Colon (tissue), 2 donors: ENCODE measurements around the gene GAMT.

Experiments
- FAIRE-seq: peaks from 2 replicates; lab custom pipeline; 2012; peaks lifted over from hg19 to GRCh38; lab: Jason Lieb, UNC
- donor health status: control.
- donor health status: control.

GAMT gene

GRCh38 chr19:1418496-1418775 is 17.1 kb upstream of the GAMT start:
- FAIRE-seq, result no peak

GRCh38 chr19:1417681-1418495 is 16.5 kb upstream of the GAMT start:
- FAIRE-seq, result no peak

DNA sequence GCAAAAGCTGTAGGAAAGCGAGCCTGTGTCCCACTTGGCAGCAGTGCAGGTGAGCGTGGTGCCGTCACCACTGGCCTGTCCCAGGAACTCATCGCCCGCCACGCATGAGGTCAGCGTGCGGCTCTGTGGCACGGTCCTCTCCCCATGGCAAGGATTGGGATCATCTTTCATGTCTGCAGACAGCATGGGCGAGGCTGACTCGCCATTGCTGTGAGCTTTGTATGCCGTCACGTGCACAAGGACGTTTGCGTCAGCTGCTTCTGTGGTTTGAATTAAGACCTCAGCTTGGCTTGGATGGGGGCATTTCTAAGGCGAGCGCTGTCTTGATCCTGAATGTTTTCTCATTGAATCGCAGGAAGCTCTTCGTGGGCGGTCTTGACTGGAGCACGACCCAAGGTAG is 15.8 kb upstream of the GAMT start:
- no peak for FAIRE-seq

GRCh38 chr19:1416014-1416841 is 14.9 kb upstream of the GAMT start:
- no peak for FAIRE-seq

DNA sequence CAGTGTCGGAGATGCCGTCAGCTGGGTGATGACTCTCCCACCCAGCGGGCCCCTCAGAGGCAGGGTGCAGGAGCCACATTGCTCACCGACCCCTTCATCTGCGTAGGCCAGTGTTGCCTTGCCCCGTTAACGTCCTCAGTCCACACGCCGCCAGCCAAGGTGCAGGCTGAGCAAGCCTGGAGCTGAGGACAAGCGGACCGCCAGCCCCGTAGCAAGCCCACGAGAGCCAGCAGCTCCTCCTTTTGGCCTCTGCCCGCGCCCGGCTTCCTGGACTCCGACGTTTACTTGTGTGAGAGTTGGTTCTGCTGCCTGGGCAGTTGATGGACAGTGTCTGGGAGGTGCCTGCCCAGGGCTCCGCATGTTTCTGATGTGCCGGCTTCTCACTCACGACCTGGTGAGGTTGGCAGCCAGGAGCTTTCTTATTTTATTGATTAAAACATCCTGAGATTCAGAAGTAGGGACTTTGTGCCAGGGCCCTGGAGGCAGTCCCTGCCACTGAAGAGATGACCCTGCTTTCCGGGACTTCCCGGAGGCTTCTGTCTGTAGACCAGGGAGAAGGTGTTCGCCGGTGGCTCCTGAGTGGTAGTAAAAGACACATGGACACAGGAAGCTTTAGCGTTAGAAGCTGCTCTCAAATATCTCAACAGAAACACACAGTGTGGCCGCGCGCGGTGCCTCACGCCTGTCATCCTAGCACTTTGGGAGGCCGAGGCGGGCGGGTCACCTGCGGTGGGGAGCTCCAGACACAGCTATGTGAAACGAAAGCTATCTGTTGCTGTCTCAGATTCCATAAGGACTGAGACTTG is 11.9 kb upstream of the GAMT start:
- no peak for FAIRE-seq

DNA sequence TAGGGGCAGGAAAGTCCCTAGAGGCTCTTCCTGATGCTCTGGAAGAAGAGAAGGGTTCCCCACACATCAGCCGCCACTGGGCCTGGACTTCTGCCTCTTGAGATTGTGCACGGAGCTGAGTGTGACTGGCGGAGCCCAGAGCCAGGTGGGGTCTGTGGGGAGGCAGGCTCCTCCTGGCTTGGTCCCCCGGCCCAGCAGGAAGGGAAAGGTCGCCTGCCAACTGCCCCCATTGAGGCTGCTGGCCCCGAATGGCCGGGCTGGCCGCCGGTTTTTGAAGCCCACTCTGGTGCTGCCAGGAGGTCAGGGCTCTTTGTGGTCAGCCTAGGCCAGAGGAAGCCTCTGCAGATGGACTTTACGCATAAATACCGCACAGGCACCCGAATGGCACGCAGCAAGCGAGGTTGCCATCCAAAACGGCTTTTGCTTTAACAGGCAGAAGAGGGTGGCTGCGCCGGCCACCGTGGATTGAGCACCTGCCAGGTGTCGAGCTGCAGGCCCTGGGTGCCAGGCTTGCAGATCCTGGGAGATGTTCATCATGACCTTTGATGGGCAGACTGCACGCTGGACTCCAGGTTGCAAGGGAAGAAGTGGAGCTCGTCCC is 11.1 kb upstream of the GAMT start:
- FAIRE-seq, result no peak

GRCh38 chr19:1411255-1412191 is 10.2 kb upstream of the GAMT start:
- no peak for FAIRE-seq

DNA sequence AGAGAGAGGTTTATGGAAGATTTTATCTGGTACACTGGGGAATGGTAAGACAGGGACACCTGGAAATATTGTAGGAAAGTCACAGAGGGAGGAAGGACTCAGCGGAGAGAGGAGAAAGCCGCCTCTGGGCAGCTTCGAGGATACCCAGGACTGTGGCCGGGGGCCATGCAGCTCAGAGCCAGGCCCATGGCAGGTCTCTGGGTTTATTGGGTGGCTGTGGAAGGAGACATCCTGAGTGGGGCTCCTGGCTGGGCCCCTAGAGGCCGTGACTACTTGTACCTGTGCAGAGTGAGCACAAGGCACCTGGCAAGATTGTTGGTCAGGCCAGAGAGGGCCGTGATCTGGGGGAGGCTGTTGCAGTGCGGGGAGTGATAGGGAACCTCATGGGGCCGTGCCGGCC is 9.4 kb upstream of the GAMT start:
- no peak for FAIRE-seq

DNA sequence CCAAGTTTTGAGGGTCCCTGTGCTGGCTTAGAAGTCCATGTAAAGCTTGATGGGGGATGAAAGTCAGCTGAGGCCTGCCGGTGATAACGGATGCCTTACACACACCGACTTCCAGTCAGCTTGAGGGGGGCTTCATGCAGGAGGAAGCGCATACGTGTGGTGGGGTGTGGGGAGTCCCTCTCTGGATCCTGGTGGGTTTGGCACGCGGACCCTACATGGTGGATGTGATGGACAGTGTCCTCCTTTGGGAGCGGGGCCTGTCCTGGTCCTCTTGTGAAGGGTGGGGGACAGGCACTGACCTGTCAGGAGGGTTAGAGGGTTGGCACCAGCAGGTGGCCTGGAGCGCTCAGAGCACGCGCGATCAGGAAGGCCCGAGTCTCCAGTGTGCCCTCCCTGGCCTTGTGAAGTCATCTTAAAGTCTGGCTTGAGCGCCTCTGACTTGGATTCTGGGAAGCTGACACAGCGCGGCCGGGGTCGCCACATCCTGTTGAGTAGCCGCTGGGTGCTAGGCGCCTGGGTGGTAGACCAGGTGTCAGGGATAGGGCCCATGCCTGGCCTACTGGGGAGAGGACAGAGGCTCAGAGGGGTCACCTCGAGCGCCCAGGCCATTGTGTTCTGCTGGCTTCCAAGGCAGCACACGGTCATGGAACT is 8.9 kb upstream of the GAMT start:
- FAIRE-seq, result no peak

DNA sequence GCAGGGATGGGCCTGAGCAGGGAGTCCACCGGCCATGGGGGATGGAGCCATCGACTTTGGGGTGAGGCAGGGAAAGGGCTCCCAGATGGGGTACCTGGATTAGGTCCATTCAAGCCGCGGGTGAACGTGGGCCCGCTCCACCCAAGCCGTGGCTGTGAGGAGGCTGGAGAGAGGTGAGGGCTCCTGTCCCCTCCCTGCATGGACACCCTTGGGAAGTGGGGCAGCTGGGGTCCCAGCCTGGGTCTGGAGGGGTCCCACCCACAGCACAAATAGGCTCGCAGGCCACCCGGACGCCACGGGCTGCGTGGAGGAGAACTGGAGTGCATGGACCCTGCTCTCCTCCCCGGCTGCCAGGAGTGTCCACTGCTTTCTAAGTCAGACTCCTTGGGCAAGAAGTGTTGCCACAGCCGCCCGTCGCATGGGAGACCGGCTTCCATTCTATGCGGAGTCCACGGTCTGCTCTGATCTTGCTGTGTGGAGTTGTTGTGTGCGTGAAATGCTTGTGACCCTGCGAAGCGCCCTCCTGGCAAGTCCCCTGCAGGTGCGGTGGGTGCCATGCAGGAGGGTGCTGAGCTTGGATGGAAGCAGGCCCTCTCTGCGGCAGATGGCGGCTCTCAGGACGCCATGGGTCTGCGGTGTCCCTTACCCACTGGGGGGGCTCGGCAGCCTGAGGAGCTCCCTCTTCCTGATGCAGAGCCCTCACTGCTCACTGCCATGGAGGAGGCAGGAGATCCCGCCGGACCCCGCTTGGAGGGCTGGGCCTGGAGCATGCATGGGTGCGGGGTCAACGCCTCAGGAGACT is 8.1 kb upstream of the GAMT start:
- FAIRE-seq, result no peak

DNA sequence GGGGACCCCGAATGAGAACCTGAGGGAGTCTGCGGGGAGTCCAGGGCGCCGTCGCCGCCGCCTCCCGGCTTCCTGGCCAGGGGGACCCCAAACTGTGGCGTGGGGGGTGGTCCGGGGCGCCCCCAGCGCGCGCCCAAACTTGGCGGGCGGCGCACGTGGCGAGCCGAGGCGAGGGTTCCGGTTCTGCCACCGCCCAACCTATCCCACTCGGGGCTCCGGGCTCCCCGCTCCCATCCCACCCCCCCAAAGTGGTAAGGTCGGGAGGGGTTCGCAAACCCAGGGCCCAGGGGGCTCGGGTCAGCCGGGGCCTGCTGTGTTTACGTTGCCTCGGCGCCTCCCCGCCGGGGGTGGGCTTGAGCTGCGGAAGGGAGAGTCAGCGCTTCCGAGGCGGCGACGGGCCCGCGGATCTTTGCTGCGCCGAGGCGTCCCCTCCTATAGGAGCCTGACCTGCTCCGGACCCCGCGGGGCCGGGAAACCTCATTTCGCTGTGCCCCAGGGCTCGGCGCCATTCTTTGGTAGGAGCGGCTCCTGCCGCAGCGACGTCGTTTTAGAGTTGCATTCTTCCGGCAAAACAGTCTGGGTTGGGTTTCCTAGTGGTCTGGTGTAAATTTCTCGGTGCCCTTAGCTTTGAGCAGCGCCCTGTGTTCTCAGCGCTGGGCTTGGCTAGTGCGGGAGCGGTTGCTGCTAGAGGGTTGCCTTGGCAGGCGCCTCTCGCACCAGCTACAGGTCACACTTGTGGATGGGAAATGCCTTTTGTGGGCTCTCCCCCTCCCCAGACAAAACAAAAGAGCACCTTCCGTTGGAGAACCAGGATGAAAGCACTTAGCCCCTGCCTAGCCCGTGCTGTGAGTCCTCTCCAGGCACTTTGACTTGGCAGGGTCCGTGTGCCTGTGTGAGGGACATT is 7.2 kb upstream of the GAMT start:
- no peak for FAIRE-seq

DNA sequence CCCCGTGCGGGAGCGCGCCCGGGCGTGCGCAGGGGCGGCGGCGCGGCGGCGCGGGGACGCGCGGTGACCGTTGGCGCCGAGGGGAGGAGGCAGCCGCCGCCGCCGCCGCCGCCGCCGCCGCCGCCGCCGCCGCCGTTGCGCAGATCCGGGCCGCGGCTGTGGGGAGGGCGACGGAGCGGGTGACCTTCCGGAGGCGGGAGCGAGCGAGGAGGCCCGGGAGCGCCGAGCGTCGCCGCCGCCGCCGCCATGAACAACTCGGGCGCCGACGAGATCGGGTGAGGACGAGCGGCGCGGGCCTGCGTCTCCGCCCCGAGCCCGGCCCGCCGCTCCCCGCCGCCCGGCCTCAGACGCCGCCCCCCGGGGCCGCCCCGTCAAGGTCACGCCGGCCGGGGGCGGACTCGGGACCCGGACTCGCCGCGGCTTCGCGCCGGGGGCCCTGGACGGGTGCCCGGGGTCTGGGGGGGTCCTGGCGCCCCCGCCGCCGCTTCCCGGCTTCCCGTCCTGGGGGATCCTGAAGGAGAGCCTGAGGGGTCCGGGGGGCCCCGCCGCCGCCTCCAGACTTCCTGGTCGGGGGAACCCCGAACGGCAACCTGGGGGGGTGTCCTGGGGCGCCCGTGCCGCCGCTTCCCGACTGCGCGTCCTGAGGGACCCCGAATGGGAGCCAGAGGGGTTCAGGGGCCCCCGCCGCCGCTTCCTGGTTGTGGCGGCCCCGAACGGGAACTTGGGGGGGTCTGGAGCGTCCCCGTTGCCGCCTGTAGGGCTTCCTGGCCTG is 6.4 kb upstream of the GAMT start, which contains the start of gene DAZAP1:
TSS of gene DAZAP1 (plus strand) at position 59 of the 772 bp plus-strand sequence. CDS start at position 247, 188 bp downstream.
- no peak for FAIRE-seq

DNA sequence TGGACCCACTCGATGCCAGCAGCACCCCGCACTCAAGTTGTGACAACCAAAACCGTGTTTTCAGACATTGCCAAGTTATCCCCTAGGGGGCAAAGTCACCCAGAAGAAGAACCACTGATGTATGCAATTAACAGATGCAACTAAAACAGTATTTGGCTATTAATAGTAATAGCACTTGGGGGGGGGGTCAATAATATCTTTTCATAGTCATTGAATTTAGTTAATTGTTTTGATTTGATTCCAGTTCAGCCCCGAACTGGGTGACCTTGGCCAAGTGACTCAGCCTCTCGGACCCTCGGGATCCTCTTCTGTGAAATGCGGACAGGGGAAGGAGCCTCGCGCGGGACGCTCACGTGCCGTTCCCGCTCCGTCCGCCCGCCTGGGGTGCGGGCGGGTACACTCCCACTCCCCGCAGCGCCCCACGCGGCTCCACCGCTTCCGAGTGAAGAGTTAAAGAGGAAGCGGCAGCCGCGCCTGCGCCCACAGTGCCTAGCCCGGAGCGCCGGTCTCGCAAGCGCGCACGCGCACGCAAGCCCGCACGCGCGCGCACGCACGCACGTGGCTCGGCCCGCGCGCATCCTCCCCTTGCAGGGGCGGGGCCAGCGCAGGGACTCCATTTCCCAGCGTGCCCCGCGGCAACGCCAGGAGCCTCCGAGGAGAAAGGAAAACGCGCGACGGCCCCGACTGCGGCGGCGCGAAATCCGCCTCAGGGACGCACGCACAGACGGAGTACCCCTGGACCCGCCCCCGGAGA is 5.6 kb upstream of the GAMT start:
- no peak for FAIRE-seq

- FAIRE-seq, result no peak
Observed at GRCh38 chr19:1402411-1403070, 1.2 kb upstream of the GAMT start.

DNA sequence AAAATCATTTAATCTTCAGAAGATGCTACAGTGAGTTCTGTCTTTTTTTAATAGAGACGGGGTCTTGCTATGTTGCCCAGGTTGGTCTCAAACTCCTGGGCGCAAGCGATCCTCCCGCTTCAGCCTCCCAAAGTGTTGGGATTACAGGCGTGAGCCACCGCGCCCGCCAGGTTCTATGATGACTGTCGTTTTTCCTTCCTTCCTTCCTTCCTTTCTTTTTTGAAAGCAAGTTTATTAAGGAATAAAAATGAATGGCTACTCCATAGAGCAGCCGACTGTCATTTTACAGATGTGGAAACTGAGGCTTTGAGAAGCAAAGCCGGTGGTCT is 511 bp upstream of the GAMT start:
- no peak for FAIRE-seq

- no peak for FAIRE-seq
Observed at GRCh38 chr19:1400281-1401137, 833 bp downstream of the GAMT start.
